Endothelial cell of umbilical vein (primary cell): ENCODE data around the gene SCG2. TPM values are rescaled to one million over a fixed set of nuclear protein-coding genes. Genes with fewer than 3 reads are reported as not detected.

Experiments
- BruUV-seq: library from RNA; stranded (reverse); fragments of 400-500 nt; replicated peaks from 2 replicates; lab custom pipeline; 2021; lab: Mats Ljungman, UMichigan
- CTCF ChIA-PET: fragments of 300-600, 350-600 bp; sonication (Branson Sonifier 250); formaldehyde crosslinking; loops from one replicate; lab custom pipeline; 2021; ENCODE audit warnings: antibody characterized with exemption, inconsistent platforms; lab: Charles Lee
- POLR2A ChIA-PET: fragments of 300-600, 350-600 bp; sonication (Branson Sonifier 250); formaldehyde crosslinking; loops from one replicate; lab custom pipeline; 2021; ENCODE audit warnings: antibody characterized with exemption, inconsistent platforms; lab: Charles Lee
- DNase-seq: peaks from one replicate; pipeline ENCODE4 v3.0.0-alpha.2; 2011; ENCODE audit warnings: low read depth, low spot score
- FAIRE-seq: peaks from 2 replicates; lab custom pipeline; 2011; peaks lifted over from hg19 to GRCh38; lab: Jason Lieb, UNC
- H2AFZ ChIP-seq: 2 replicates; pipeline ENCODE4 v1.6.0; 2012; ENCODE audit warnings: low read depth, low read length, control low read depth, inconsistent platforms
- H3K27ac ChIP-seq: 2 replicates; pipeline ENCODE4 v1.5.1; 2011; ENCODE audit warnings: low read depth, mild to moderate bottlenecking, control low read depth, low read length, moderate library complexity; ENCODE audit not compliant: insufficient read depth
- H3K27me3 ChIP-seq, 2 experiments: 2 replicates each; pipeline versions ENCODE4 v1.6.0 to v1.6.1; 2011; ENCODE audit warnings: low read length in 2 of 2, mixed read lengths in 1 of 2; ENCODE audit not compliant: control insufficient read depth in 2 of 2, insufficient read depth in 2 of 2
- H3K36me3 ChIP-seq, 2 experiments: 2 replicates in 1 of 2; 3 replicates in 1 of 2; pipeline ENCODE4 v1.5.1; 2011; ENCODE audit warnings: low read length in 2 of 2, mild to moderate bottlenecking in 1 of 2, moderate library complexity in 1 of 2; ENCODE audit not compliant: control insufficient read depth in 2 of 2, insufficient read depth in 2 of 2; ENCODE audit errors: extremely low read depth in 1 of 2
- H3K4me1 ChIP-seq: 3 replicates; pipeline ENCODE4 v1.5.1; 2011; ENCODE audit warnings: mild to moderate bottlenecking, low read length; ENCODE audit not compliant: control insufficient read depth, insufficient read depth; ENCODE audit errors: extremely low read depth
- H3K4me2 ChIP-seq: 2 replicates; pipeline ENCODE4 v1.6.1; 2011; ENCODE audit warnings: low read length, control low read depth, mixed read lengths; ENCODE audit not compliant: insufficient read depth
- H3K4me3 ChIP-seq, 3 experiments: fragments of 200-600 bp in 1 of 3; sonication (generic), shearing (Covaris generic) in 1 of 3; replicated peaks in 1 of 3; 2 replicates each; pipeline ENCODE4 v1.5.1; 2011 to 2016; ENCODE audit warnings: control low read depth in 3 of 3, low read length in 3 of 3, mild to moderate bottlenecking in 2 of 3, inconsistent platforms in 1 of 3, low read depth in 1 of 3, moderate library complexity in 1 of 3; ENCODE audit not compliant: insufficient read depth in 1 of 3
- H3K79me2 ChIP-seq: 2 replicates; pipeline ENCODE4 v1.6.0; 2012; ENCODE audit warnings: low read length, inconsistent platforms; ENCODE audit not compliant: control insufficient read depth, insufficient read depth
- H3K9ac ChIP-seq: replicated peaks from 2 replicates; pipeline ENCODE3; 2011; ENCODE audit warnings: low read length, control low read depth; ENCODE audit not compliant: insufficient read depth; ENCODE audit errors: extremely low read depth
- H3K9me1 ChIP-seq: replicated peaks from 3 replicates; pipeline ENCODE4 v1.6.0; 2011; ENCODE audit warnings: mild to moderate bottlenecking, low read length; ENCODE audit not compliant: control insufficient read depth, insufficient read depth; ENCODE audit errors: extremely low read depth
- H3K9me3 ChIP-seq: replicated peaks from 2 replicates; pipeline ENCODE4 v1.5.1; 2012; ENCODE audit warnings: low read length, inconsistent platforms; ENCODE audit not compliant: control insufficient read depth, insufficient read depth
- H4K20me1 ChIP-seq: replicated peaks from 2 replicates; pipeline ENCODE3; 2011; ENCODE audit warnings: mild to moderate bottlenecking, low read length; ENCODE audit not compliant: control insufficient read depth, insufficient read depth; ENCODE audit errors: extremely low read depth
- EZH2 ChIP-seq: IDR thresholded peaks from 2 replicates; pipeline ENCODE4 v1.6.1; 2012; ENCODE audit warnings: borderline replicate concordance, low read depth, mild to moderate bottlenecking, moderate library complexity, low read length, inconsistent platforms; ENCODE audit not compliant: severe bottlenecking
- FOS ChIP-seq: IDR thresholded peaks from 2 replicates; pipeline ENCODE4 v1.6.1; 2011; ENCODE audit warnings: mild to moderate bottlenecking, low read length, moderate library complexity, borderline replicate concordance; ENCODE audit not compliant: insufficient read depth
- GATA2 ChIP-seq: IDR thresholded peaks from 2 replicates; pipeline ENCODE4 v1.7.0; 2011; ENCODE audit warnings: low read depth, mild to moderate bottlenecking, moderate library complexity, mixed read lengths, low read length; ENCODE audit not compliant: insufficient read length, insufficient read depth
- JUN ChIP-seq: IDR thresholded peaks from 2 replicates; pipeline ENCODE4 v1.6.1; 2011; ENCODE audit warnings: borderline replicate concordance, low read depth; ENCODE audit not compliant: insufficient read length, insufficient read depth
- MYC ChIP-seq: IDR thresholded peaks from one replicate; pipeline ENCODE4 v1.6.1; 2011; ENCODE audit warnings: mild to moderate bottlenecking, low read depth, low read length
- POLR2A ChIP-seq: IDR thresholded peaks from 2 replicates; pipeline ENCODE4 v1.6.1; 2012; ENCODE audit warnings: low read depth, mild to moderate bottlenecking, control low read depth, low read length
- POLR2AphosphoS5 ChIP-seq: IDR thresholded peaks from 2 replicates; pipeline ENCODE4 v1.6.1; 2012; ENCODE audit warnings: low read depth, mild to moderate bottlenecking, control low read depth, low read length, moderate library complexity; ENCODE audit not compliant: insufficient read depth
- dilution Hi-C: fragments of 300-500 bp; cut with MboI; formaldehyde crosslinking; loops from one replicate; pipeline ENCODE4 v1.15.0; 2019; ENCODE audit warnings: low sequenced_read_pairs; ENCODE audit not compliant: extremely low pct_ligation_motif_present
- intact Hi-C: fragments of 100-400 bp; cut with micrococcal nuclease; formaldehyde crosslinking; loops from one replicate; pipeline ENCODE4 v1.10.0; 2022
- polyA plus RNA-seq, 4 experiments: library from polyadenylated mRNA; depleted of rRNA in 3 of 4; stranded (reverse) in 3 of 4; unstranded in 1 of 4; fragments of >200 nt; gene quantifications; 2 replicates each; pipeline versions ENCODE4 v1.2.1 to v1.2.3, GENCODE V29; 2011 to 2012; ENCODE audit warnings: missing spikeins in 1 of 4
- total RNA-seq: library from RNA; stranded (reverse); gene quantifications from 2 replicates; pipeline ENCODE4 v1.2.3, GENCODE V29; 2021
- TF ChIP-seq, protein P1 (sequence below), 2 donors: IDR thresholded peaks; 1 replicate in 1 of 2; 2 replicates in 1 of 2; pipeline ENCODE4 v1.5.1; 2011; ENCODE audit warnings: low read length in 2 of 2, mild to moderate bottlenecking in 2 of 2, moderate library complexity in 2 of 2, control low read depth in 1 of 2, inconsistent platforms in 1 of 2, low read depth in 1 of 2; ENCODE audit not compliant: insufficient read depth in 1 of 2; ENCODE audit errors: extremely low read depth in 1 of 2
- TF ChIP-seq, protein P2 (sequence below): IDR thresholded peaks from 2 replicates; pipeline ENCODE4 v1.6.1; 2011; ENCODE audit not compliant: insufficient read depth, insufficient read length

Gene SCG2
- total and polyA plus RNA-seq, 2 donors (not counting 3 experiments of a cell fraction or from before 2014, with no cell fraction given) = not detected

DNA sequence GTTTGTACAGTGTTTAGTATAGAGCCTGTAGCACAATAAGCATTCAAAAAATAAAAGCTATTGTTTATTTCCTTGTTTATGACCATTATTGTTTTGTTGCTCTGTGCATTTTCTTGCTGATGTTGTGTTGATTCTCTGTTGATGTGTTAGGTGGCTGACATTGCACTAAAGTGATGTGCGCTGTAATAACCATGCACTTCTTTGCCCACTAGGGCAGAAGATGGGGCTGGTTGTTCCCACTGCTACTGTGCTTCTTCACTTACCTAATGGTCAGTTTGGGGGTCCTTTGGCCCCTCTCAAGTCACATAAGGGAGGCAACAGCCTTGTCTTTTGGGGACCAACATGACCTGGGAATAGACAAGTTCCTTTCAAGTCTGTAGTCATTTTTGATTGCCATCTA is 6.0 kb downstream of the SCG2 start:
- H3K27ac ChIP-seq = no peak overlapping the region
- TF ChIP-seq JUN (no peak), FOS (no peak)
- TF ChIP-seq, protein P1, sequence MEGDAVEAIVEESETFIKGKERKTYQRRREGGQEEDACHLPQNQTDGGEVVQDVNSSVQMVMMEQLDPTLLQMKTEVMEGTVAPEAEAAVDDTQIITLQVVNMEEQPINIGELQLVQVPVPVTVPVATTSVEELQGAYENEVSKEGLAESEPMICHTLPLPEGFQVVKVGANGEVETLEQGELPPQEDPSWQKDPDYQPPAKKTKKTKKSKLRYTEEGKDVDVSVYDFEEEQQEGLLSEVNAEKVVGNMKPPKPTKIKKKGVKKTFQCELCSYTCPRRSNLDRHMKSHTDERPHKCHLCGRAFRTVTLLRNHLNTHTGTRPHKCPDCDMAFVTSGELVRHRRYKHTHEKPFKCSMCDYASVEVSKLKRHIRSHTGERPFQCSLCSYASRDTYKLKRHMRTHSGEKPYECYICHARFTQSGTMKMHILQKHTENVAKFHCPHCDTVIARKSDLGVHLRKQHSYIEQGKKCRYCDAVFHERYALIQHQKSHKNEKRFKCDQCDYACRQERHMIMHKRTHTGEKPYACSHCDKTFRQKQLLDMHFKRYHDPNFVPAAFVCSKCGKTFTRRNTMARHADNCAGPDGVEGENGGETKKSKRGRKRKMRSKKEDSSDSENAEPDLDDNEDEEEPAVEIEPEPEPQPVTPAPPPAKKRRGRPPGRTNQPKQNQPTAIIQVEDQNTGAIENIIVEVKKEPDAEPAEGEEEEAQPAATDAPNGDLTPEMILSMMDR (IDR thresholded peaks at IDR 0.05; ENCODE audit: extremely low read depth in 1 of 2, insufficient read depth in 1 of 2, low read depth in 1 of 2, low read length in 2 of 2) = no peak
- DNase-seq = no peak
- intact Hi-C loops (no loop called here), dilution Hi-C loops (no loop called here)
- no peaks in the 10 kb centered on the region for H4K20me1 ChIP-seq
- H2AFZ ChIP-seq = no peak overlapping the region
- H3K9me1 ChIP-seq = no peaks in the 10 kb centered on the region
- ChIA-PET POLR2A (no interaction called here), CTCF (no interaction called here)
- BruUV-seq = no TSS peak
- no peak overlapping the region for H3K4me2 ChIP-seq
- no peak overlapping the region for H3K9ac ChIP-seq
- no peaks in the 10 kb centered on the region for H3K36me3 ChIP-seq
- no peak overlapping the region for H3K4me3 ChIP-seq
- no peaks in the 10 kb centered on the region for H3K79me2 ChIP-seq
- H3K9me3 ChIP-seq = no peaks in the 10 kb centered on the region
- no peaks in the 10 kb centered on the region for H3K4me1 ChIP-seq
- no peak for FAIRE-seq
- peaks cover 2% of the 10 kb centered on the region in 2 experiments for H3K27me3 ChIP-seq

DNA sequence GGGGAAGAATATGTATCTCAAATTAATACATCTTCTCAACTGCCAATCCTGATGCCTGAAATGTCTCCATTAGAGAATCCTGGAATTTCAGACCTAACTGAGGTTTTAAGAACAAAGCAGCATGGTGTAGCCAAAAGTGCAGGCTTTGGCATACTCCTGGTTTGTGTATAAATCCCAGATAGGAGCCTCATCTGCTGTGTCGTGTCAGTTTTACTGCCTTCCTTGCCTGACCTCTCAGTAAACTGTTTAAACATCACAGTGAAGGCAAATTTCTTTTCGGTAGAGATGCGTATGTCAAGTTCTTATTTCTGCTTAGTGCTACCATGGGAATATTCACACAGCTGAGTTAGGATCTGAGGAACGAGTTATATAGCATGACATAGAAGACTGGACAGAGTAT is 7.3 kb downstream of the SCG2 start:
- Histone ChIP-seq H3K9me1 (no peaks in the 10 kb centered on the region), H3K4me1 (peaks cover 3% of the 10 kb centered on the region), H3K36me3 (no peaks in the 10 kb centered on the region), H3K27ac (no peak overlapping the region), H3K4me2 (no peak overlapping the region), H3K9me3 (no peaks in the 10 kb centered on the region), H2AFZ (no peak overlapping the region), H3K9ac (no peak overlapping the region), H3K79me2 (no peaks in the 10 kb centered on the region), H4K20me1 (no peaks in the 10 kb centered on the region), H3K27me3 (peaks cover 0 to 2% of the 10 kb centered on the region in 2 experiments), H3K4me3 (no peak overlapping the region)
- CTCF ChIA-PET = no interaction called here
- intact Hi-C loops (no loop called here), dilution Hi-C loops (no loop called here)
- TF ChIP-seq POLR2A (no peak), FOS (no peak), MYC (no peak), JUN (no peak), EZH2 (no peak), GATA2 (no peak), POLR2AphosphoS5 (no peak)
- TF ChIP-seq, protein P2, sequence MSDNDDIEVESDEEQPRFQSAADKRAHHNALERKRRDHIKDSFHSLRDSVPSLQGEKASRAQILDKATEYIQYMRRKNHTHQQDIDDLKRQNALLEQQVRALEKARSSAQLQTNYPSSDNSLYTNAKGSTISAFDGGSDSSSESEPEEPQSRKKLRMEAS = no peak
- TF ChIP-seq, protein P1 (IDR thresholded peaks at IDR 0.05; ENCODE audit: extremely low read depth in 1 of 2, insufficient read depth in 1 of 2, low read depth in 1 of 2, low read length in 2 of 2) = no peak
- no peak for DNase-seq
- no peak for FAIRE-seq
- BruUV-seq = no TSS peak
- POLR2A ChIA-PET = no interaction called here
